ENCODE data around the gene MKRN2OS. TPM values are rescaled to one million over a fixed set of nuclear protein-coding genes. Genes with fewer than 3 reads are reported as not detected.

The MKRN2OS gene
- polyA plus RNA-seq, 2 of the 4 experiments (the other 2 are of a cell fraction) = not detected

DNA sequence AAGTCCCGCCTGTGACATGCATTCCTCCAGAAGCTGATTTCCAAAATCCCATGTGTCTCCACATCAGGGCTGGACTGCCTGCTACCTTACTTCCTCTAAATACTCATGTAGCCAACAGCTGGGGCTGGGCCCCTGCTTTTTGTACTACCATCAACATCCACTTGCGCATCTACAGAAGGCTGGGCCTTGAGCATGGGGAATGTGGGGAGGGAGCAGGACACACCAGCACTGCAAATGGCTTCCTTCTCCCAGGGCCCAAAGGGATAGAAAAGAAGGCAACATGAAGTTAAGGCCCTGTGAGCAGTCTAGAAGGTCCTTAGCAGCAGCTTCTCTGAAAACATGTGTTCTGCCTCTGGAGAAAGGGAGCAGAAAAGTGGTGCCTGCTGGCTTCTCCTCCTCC lies 38.8 kb upstream of the MKRN2OS start (continued):
- TF ChIP-seq ZNF302 (CRISPR knock-in tag; IDR thresholded peaks at IDR 0.05) (no peak), RFX5 (IDR thresholded peaks at IDR 0.05) (no peak), NPAS2 (CRISPR knock-in tag; IDR thresholded peaks at IDR 0.05; ENCODE audit: borderline replicate concordance) (no peak), MAZ (IDR thresholded peaks at IDR 0.05; ENCODE audit: borderline replicate concordance, low read depth, low read length) (no peak), MYC (IDR thresholded peaks at IDR 0.05; ENCODE audit: borderline replicate concordance, low read length) (no peak), POLR2AphosphoS2 (conservative IDR thresholded peaks at IDR 0.05; ENCODE audit: low read length) (no peak)

DNA sequence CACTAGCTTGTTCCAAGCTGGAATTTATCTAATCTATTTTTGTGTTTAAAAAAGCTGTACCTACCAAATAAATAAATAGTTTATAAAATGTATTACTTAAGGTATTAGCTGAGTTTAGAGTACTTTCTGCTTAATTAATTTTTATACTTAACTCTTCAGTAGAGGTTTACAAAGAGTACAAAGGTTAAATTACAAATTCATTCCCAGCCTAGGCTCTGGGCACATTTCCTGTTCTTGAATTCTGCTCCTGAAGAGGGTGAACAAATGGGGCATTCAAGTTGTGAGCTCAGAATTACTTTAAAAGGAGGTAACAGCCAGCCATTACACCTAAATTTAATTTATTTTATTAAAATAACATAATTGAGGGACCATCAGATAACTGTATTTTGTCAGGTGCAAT lies 38.0 kb upstream of the MKRN2OS start:
- Histone ChIP-seq H3K4me2 (no peak overlapping the region), H3K4me1 (peaks cover 7% of the 10 kb centered on the region; the same call in 1 of the 3 replicates), H3K9me3 (no peaks in the 10 kb centered on the region), H3K27ac (no peak overlapping the region), H3K4me3 (no peak overlapping the region)
- no peak for ATAC-seq
- no peak for FAIRE-seq
- POLR2A ChIA-PET = no interaction called here
- DNase-seq (ENCODE audit: low read depth in 1 of 2, low spot score in 1 of 2) = no peak
- CTCF ChIA-PET = interaction anchor here (1.1 to 2.4 kb wide), 2 partner anchors 8 to 11 kb away, joined by 6 to 8 read pairs; no protein-coding TSS in a partner anchor
- TF ChIP-seq, protein P1, sequence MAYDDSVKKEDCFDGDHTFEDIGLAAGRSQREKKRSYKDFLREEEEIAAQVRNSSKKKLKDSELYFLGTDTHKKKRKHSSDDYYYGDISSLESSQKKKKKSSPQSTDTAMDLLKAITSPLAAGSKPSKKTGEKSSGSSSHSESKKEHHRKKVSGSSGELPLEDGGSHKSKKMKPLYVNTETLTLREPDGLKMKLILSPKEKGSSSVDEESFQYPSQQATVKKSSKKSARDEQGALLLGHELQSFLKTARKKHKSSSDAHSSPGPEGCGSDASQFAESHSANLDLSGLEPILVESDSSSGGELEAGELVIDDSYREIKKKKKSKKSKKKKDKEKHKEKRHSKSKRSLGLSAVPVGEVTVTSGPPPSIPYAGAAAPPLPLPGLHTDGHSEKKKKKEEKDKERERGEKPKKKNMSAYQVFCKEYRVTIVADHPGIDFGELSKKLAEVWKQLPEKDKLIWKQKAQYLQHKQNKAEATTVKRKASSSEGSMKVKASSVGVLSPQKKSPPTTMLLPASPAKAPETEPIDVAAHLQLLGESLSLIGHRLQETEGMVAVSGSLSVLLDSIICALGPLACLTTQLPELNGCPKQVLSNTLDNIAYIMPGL (CRISPR knock-in tag; IDR thresholded peaks at IDR 0.05; ENCODE audit: borderline replicate concordance) = no peak
- no peak for TF ChIP-seq MYC (IDR thresholded peaks at IDR 0.05; ENCODE audit: borderline replicate concordance, low read length)
- TF ChIP-seq RFX5 (IDR thresholded peaks at IDR 0.05) = no peak
- no peak for TF ChIP-seq HEYL (CRISPR knock-in tag; IDR thresholded peaks at IDR 0.05)
- no peak for TF ChIP-seq FOSL2 (IDR thresholded peaks at IDR 0.05)
- no peak for TF ChIP-seq FOSL2 (CRISPR knock-in tag; IDR thresholded peaks at IDR 0.05)
- no peak for TF ChIP-seq TFCP2L1 (CRISPR knock-in tag; IDR thresholded peaks at IDR 0.05)
- TF ChIP-seq, protein P2, sequence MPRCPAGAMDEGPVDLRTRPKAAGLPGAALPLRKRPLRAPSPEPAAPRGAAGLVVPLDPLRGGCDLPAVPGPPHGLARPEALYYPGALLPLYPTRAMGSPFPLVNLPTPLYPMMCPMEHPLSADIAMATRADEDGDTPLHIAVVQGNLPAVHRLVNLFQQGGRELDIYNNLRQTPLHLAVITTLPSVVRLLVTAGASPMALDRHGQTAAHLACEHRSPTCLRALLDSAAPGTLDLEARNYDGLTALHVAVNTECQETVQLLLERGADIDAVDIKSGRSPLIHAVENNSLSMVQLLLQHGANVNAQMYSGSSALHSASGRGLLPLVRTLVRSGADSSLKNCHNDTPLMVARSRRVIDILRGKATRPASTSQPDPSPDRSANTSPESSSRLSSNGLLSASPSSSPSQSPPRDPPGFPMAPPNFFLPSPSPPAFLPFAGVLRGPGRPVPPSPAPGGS (IDR thresholded peaks at IDR 0.05) = no peak
- no peak for TF ChIP-seq KDM5A (IDR thresholded peaks at IDR 0.05)
- no peak for TF ChIP-seq RAD21 (conservative IDR thresholded peaks at IDR 0.05 in 1 of 2, IDR thresholded peaks at IDR 0.05 in 1 of 2)
- no peak for TF ChIP-seq CHD2 (IDR thresholded peaks at IDR 0.05; ENCODE audit: low read length, partially characterized antibody)
- no peak for TF ChIP-seq EHF (CRISPR knock-in tag; IDR thresholded peaks at IDR 0.05)
- TF ChIP-seq, protein P3, sequence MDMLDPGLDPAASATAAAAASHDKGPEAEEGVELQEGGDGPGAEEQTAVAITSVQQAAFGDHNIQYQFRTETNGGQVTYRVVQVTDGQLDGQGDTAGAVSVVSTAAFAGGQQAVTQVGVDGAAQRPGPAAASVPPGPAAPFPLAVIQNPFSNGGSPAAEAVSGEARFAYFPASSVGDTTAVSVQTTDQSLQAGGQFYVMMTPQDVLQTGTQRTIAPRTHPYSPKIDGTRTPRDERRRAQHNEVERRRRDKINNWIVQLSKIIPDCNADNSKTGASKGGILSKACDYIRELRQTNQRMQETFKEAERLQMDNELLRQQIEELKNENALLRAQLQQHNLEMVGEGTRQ (IDR thresholded peaks at IDR 0.05) = no peak
- TF ChIP-seq, protein P4, sequence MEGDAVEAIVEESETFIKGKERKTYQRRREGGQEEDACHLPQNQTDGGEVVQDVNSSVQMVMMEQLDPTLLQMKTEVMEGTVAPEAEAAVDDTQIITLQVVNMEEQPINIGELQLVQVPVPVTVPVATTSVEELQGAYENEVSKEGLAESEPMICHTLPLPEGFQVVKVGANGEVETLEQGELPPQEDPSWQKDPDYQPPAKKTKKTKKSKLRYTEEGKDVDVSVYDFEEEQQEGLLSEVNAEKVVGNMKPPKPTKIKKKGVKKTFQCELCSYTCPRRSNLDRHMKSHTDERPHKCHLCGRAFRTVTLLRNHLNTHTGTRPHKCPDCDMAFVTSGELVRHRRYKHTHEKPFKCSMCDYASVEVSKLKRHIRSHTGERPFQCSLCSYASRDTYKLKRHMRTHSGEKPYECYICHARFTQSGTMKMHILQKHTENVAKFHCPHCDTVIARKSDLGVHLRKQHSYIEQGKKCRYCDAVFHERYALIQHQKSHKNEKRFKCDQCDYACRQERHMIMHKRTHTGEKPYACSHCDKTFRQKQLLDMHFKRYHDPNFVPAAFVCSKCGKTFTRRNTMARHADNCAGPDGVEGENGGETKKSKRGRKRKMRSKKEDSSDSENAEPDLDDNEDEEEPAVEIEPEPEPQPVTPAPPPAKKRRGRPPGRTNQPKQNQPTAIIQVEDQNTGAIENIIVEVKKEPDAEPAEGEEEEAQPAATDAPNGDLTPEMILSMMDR (IDR thresholded peaks at IDR 0.05) = no peak
- TF ChIP-seq, protein P5, sequence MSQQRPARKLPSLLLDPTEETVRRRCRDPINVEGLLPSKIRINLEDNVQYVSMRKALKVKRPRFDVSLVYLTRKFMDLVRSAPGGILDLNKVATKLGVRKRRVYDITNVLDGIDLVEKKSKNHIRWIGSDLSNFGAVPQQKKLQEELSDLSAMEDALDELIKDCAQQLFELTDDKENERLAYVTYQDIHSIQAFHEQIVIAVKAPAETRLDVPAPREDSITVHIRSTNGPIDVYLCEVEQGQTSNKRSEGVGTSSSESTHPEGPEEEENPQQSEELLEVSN (IDR thresholded peaks at IDR 0.05; ENCODE audit: borderline replicate concordance, low read depth) = no peak
- no peak for TF ChIP-seq HOXA7 (CRISPR knock-in tag; IDR thresholded peaks at IDR 0.05)
- no peak for TF ChIP-seq HOXB5 (CRISPR knock-in tag; IDR thresholded peaks at IDR 0.05)
- TF ChIP-seq, protein P6, sequence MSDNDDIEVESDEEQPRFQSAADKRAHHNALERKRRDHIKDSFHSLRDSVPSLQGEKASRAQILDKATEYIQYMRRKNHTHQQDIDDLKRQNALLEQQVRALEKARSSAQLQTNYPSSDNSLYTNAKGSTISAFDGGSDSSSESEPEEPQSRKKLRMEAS (IDR thresholded peaks at IDR 0.05) = no peak

All from A549 (cell line).